IPS-NIHi11 (cell line): Measurements from ENCODE around the gene JADE3.
A peak's percentile ranks its signal among the peaks of the same experiment; 100 is the strongest.
"Not testable (repeated sequence)": the region's sequence is repeated elsewhere in the genome, so short reads cannot be mapped to it uniquely, and the experiment has no call there.

Source experiments
- DNase-seq: peaks from one replicate; pipeline ENCODE4 v3.0.0; 2012; ENCODE audit warnings: mixed read lengths, low spot score

Gene JADE3

DNA sequence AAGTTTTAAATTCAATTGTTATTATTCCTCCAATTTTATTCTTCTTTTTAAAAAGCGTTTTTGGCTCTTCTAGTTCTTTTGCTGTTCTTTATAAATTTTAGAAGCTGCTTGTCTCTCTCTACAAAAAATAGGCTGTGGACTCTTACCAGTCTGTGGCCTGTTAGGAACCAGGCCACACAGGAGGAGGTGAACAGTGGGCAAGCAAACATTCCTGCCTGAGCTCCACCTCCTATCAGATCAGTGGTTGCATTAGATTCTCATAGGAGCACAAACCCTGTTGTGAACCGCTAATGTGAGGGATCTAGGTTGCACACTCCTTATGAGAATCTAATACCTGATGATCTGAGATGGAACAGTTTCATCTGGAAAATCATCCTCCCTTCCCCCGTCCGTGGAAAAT, 23.1 kb downstream of the JADE3 start:
- DNase-seq = no peak

- DNase-seq = no peak
These were observed 26.4 kb downstream of the JADE3 start for GRCh38 chrX:46938589-46938988.

GRCh38 chrX:46941341-46941740, 29.1 kb downstream of the JADE3 start:
- no peak for DNase-seq

- no peak for DNase-seq
These were observed 40.9 kb downstream of the JADE3 start for GRCh38 chrX:46953137-46953527.

DNA sequence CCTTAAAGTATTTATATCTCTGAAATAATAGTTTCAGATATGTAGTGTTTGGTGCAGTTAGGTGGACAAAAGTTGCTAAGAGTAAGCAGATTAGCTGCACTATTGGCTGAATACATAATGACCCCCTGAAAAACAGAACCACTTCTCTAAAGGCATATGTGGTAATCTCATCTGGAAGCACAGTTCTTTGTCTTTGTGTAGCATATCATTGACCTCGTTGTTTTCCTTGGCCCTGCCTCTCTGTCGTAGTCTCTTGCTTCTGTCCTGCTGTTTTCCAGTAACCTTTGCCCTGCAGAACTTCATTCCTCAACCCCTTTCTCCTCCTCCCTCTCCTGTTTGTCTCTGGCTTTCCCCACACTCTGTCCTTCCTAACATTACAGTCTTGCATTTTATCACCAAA, 41.4 kb downstream of the JADE3 start:
- DNase-seq = peak; percentile 17

DNA sequence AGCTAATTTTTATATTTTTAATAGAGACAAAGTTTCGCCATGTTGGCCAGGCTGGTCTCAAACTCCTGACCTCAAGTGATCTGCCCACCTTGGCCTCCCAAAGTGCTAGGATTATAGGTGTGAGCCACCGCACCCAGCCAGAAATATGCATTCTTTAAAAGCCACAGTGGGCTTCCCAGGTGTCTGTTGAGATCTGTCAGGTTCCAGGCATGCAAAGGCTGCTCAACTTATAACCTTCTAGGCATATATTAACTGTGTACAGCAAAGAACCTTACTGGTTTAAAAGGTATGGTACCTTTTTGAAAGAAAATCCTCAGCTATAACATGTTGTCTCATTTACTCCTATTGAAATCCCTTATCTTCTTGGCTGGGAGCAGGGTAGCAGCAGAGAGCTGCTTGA, 42.5 kb downstream of the JADE3 start:
- DNase-seq = no peak

- DNase-seq = not testable (repeated sequence)
These were observed 44.4 kb downstream of the JADE3 start for GRCh38 chrX:46956589-46956988.

DNA sequence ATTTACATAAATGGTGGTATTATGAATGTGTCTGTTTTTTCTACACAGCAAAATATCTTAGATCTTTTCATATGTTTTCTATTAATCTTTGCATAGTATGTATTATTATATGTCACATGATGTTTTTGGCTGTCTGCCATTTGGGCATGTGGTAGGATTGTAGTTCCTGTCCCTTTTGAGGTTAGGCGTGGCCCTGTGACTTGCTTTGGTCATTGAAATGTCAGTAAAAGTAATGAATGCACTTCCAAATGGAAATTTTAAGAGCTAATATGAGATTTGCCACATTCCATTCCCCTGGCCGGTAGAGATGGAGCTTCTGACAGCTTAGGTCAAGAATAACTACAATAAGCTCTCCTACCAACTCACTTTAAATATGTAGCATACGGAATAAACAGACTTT, 45.1 kb downstream of the JADE3 start:
- no peak for DNase-seq

DNA sequence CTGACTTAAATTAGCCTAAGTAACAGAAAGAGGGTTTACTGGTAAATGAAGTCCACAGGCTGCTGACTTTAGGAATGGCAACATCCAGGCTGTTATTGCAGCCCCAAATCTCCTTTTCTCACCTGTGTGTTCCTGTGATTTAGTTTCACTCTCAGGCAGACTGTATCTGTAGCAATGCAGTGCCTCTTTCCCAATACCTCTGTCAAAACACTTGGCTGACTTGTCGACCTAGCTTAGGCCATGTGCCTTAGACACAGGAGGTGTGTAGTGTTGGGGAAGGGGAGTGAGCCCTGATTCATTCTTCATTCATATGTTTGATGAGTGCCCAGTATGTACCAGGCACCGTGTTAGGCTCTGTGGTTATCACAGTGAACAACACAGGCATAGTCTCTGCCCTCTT, 46.9 kb downstream of the JADE3 start:
- no peak for DNase-seq

DNA sequence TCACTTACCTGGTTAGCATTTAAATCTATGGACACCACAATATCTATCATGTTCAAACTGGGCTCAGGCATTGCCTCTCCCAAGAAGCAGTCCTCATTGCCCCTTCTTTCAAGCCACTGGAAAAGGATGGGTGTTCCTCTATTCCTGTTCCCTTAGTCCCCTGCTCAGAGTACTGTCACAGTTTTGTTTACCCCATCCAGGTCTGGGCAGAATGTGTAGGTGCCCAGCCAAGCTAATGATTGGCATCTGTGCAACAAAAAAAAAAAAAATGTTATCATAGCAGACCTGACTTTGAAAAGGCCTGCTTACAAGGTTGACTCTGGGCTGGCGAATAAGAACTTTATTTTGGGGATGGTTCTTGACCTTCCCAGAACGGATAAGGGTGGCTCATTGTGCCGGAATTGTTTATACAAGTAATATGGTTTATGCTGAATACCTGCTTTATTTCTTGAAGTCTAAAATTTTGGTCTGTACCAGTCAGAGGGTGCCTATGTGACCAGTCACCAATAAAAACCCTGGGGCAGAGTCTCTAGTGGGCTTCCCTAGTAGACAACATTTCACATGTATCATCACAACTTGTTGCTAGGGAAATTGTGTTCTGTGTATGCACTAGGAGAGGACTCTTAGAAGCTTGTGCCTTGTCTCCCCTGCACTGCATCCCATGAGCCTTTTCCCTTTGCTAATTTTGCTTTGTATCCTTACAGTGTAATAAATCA, 47.9 kb downstream of the JADE3 start:
- no peak for DNase-seq

DNA sequence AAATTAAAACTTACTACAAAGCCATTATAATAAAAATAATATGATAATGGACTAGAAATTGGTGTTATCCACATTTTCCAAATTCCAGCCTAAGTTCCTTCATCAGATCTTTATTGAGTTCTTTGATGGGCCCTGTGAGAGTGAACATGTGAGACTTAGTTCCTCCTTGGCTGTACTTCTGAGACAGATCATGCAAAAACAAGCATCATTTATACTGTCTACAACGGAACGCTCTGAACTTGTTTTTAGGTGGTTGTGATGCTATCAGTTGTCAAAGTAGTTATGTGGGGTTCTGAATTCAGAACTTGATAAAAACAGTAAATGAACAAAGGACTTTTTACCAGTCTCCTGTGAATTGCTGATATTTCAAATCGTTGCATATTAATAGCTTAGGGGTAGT, 48.9 kb downstream of the JADE3 start:
- no peak for DNase-seq

GRCh38 chrX:46961574-46962283, 49.5 kb downstream of the JADE3 start:
- DNase-seq = no peak

- DNase-seq = no peak
These were observed 53.0 kb downstream of the JADE3 start for GRCh38 chrX:46965125-46965758.

GRCh38 chrX:46967547-46967946, 55.3 kb downstream of the JADE3 start:
- DNase-seq = no peak

DNA sequence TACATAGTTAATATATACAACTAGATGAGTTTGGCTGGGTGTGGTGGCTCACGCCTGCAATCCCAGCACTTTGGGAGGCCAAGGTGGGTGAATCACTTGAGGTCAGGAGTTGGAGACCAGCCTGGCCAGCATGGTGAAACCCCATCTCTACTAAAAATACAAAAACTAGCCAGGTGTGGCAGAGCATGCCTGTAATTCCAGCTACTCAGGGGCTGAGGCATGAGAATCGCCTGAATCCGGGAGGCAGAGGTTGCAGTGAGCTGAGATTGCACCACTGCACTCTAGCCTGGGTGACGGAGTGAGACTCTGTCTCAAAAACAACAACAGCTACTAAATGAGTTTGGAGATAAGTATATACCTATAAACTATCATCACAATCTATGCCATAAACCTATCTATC, 64.8 kb downstream of the JADE3 start:
- not testable (repeated sequence) for DNase-seq

DNA sequence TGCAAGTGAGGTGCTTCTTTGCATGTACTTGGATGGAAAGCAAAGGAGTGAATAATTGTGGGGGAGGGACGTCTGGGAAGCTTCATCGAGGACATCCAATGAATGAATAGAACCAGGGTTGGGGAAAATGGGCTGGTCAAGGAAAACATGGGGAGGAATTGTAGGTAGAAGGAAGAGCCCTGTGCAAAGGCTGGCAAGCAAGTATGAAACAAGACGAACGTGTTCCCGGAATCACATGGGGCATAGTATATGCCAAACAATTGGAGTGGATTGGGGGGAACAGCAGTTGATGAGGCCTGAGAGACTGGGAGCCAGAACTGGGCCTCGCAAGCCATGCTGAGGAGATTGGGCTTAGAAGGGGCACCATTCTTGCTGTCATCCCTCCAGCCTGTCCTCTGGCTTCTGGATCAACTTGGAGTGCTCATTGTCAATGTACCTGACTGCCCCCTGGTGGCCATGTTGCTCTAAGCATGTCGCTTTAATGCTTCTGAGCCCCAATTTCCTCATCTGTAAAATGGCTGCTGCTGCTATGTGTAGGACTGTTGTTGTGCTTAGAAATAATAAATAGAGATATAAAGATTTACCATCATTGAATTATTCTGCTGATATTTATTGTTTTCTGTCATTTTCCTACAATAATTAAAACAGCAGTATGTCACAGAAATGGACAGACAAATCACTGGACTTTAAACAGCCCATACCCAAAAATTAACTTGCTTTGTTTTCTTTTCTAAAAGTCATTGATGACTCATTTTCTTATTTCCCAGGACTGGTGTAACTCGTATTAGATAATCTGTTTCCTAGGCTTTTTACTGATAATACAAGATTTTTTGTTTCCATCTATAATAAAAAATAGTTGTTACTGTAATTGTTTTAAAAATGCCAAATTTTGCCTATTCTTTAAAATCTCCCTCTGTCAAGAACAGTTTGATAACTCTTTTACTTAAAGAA, 66.4 kb downstream of the JADE3 start:
- DNase-seq = peak; percentile 35

- no peak for DNase-seq
These were observed 72.5 kb downstream of the JADE3 start for GRCh38 chrX:46984705-46985104.

DNA sequence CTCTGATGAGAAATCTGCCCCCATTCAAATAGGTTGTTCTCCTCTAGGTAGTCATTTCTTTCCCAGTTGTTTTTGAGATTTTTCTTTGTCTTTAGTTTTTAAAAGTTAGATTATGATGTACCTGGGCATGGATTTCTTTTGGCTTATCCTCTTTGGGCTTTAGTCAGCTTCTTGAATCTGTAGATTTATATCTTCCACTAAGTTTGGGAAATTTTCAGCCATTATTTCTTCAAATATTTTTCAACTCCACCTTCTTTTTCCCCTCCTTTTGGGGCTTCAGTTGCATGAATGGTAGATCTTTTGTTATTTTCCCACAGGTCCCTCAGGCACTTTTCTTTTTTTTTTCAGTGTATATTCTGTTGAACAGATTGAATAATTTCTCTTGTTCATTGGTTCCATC, 77.3 kb downstream of the JADE3 start:
- no peak for DNase-seq

DNA sequence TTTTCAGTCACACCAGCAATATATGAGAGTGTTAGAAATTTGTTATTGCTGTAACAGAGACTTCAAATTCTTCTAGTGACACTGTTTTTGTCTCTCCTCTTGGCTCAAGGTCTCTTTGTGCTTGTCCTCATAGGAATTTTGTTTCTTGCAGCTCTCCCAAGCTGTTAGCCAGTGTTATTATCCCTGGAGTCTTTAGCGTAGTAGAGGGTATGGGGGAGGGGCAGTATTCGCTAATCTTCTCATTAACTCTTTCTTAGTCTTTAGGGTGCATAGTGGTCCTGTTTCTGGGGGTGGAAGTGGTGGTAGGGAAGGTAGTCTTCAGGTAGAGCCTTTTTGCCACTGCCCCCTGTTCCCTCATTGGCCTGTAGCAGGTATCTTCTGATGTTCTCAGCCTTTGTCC, 79.4 kb downstream of the JADE3 start:
- no peak for DNase-seq

GRCh38 chrX:46992070-46992469, 79.8 kb downstream of the JADE3 start:
- DNase-seq = no peak

- DNase-seq = no peak
These were observed 81.9 kb downstream of the JADE3 start for GRCh38 chrX:46994096-46994495.

DNA sequence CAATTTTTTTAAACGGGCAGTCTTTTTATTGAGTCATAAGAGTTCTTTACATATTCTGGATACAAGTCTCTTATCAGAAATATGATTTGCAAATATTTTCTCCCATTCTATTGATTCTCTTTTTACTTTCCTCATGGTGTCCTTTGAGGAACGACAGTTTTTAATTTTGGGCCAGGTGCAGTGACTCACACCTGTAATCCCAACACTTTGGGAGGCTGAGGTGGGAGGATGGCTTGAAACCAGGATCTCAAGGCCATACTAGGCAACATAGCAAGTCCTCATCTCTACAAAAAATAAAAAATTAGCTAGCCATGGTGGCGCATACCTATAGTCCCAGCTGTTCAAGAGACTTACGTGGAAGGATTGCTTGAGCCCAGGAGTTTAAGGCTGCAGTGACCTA, 99.9 kb downstream of the JADE3 start:
- no peak for DNase-seq
